WI38 (cell line): ENCODE data around the gene BARHL1.

ENCODE experiments used
- H3K4me3 ChIP-seq: 2 replicates; pipeline ENCODE4 v1.5.1; 2011; ENCODE audit warnings: low read depth, mild to moderate bottlenecking, control low read depth, low read length
- CTCF ChIP-seq: IDR thresholded peaks from 2 replicates; pipeline ENCODE4 v1.5.1; 2012; ENCODE audit warnings: low read depth, mild to moderate bottlenecking, control low read depth, low read length

Gene BARHL1

GRCh38 chr9:132616725-132617124 is 34.3 kb downstream of the BARHL1 start:
- TF ChIP-seq CTCF = no peak
- no peak overlapping the region for H3K4me3 ChIP-seq

- TF ChIP-seq CTCF = no peak
- no peak overlapping the region for H3K4me3 ChIP-seq
These were observed 39.8 kb downstream of the BARHL1 start for GRCh38 chr9:132622159-132622558.

GRCh38 chr9:132626285-132626684 is 43.9 kb downstream of the BARHL1 start:
- TF ChIP-seq CTCF = no peak
- no peak overlapping the region for H3K4me3 ChIP-seq

- no peak overlapping the region for H3K4me3 ChIP-seq
- no peak for TF ChIP-seq CTCF
These were observed 44.7 kb downstream of the BARHL1 start for GRCh38 chr9:132627106-132627505.

GRCh38 chr9:132627594-132627993 is 45.2 kb downstream of the BARHL1 start:
- TF ChIP-seq CTCF = no peak

GRCh38 chr9:132628746-132629145 is 46.3 kb downstream of the BARHL1 start:
- H3K4me3 ChIP-seq = no peak overlapping the region
- TF ChIP-seq CTCF = no peak

More at GRCh38 chr9:132627594-132627993, 45.2 kb downstream of the BARHL1 start:
- H3K4me3 ChIP-seq = no peak overlapping the region

- no peak for TF ChIP-seq CTCF
- H3K4me3 ChIP-seq = no peak overlapping the region
These were observed 47.7 kb downstream of the BARHL1 start for GRCh38 chr9:132630116-132630515.
